K562 (cell line): ENCODE measurements around the gene TINAGL1. TPM values are rescaled to one million over a fixed set of nuclear protein-coding genes. Genes with fewer than 3 reads are reported as not detected.

Experiments
- ATAC-seq: fragments of 200-7000 bp; cut with Tn5 transposase; 3 replicates; pipeline ENCODE4 v1.9.1; 2020; ENCODE audit warnings: moderate library complexity
- BruUV-seq: library from RNA; stranded (reverse); fragments of 400-500 nt; replicated peaks from 2 replicates; lab custom pipeline; 2021; lab: Mats Ljungman, UMichigan
- CTCF ChIA-PET: fragments of 300-600 bp; formaldehyde crosslinking; extraction: SDS; loops from one replicate; lab custom pipeline; 2021; ENCODE audit warnings: low intra/inter-chr PET ratio; lab: Yijun Ruan, JAX
- POLR2A ChIA-PET: fragments of 300-600, 350-650 bp; sonication (Branson Sonifier 250); formaldehyde crosslinking; extraction: SDS; loops from one replicate; lab custom pipeline; 2021; ENCODE audit warnings: antibody characterized with exemption, inconsistent platforms; lab: Yijun Ruan, JAX
- DNase-seq, 4 experiments: peaks; one replicate each; pipeline versions ENCODE4 v3.0.0 to v3.0.0-alpha.2; 2011 to 2018; ENCODE audit warnings: low spot score in 3 of 4, mixed read lengths in 3 of 4; ENCODE audit errors: extremely low read depth in 1 of 4
- FAIRE-seq: peaks from 2 replicates; lab custom pipeline; 2011; peaks lifted over from hg19 to GRCh38; lab: Jason Lieb, UNC
- H2AFZ ChIP-seq: 2 replicates; pipeline ENCODE4 v1.6.0; 2011; ENCODE audit warnings: low read depth, low read length, control low read depth, inconsistent platforms
- H3K27ac ChIP-seq: fragments of 200-600 bp; 3 replicates; pipeline ENCODE4 v1.8.0; 2011; ENCODE audit warnings: low read depth, mild to moderate bottlenecking, control low read depth, inconsistent platforms, low read length, moderate library complexity, mixed read lengths; ENCODE audit errors: extremely low read depth
- H3K27me3 ChIP-seq, 2 experiments: fragments of 300-600 bp in 1 of 2; 2 replicates in 1 of 2; 3 replicates in 1 of 2; pipeline versions ENCODE4 v1.6.0 to v1.8.0; 2011; ENCODE audit warnings: inconsistent platforms in 2 of 2, low read length in 2 of 2, mild to moderate bottlenecking in 1 of 2, mixed read lengths in 1 of 2, moderate library complexity in 1 of 2; ENCODE audit not compliant: control insufficient read depth in 2 of 2, insufficient read depth in 2 of 2
- H3K36me3 ChIP-seq: fragments of 300-600 bp; 3 replicates; pipeline ENCODE4 v1.8.0; 2011; ENCODE audit warnings: mild to moderate bottlenecking, low read length, inconsistent platforms; ENCODE audit not compliant: control insufficient read depth, insufficient read depth
- H3K4me1 ChIP-seq, 2 experiments: fragments of 200-600 bp in 1 of 2; replicated peaks in 1 of 2; 2 replicates in 1 of 2; 3 replicates in 1 of 2; pipeline versions ENCODE4 v1.5.1 to v1.8.0; 2011; ENCODE audit warnings: inconsistent platforms in 2 of 2, low read length in 2 of 2, mild to moderate bottlenecking in 1 of 2, mixed read lengths in 1 of 2, moderate library complexity in 1 of 2; ENCODE audit not compliant: control insufficient read depth in 2 of 2, insufficient read depth in 2 of 2
- H3K4me2 ChIP-seq: 2 replicates; pipeline ENCODE4 v1.6.1; 2011; ENCODE audit warnings: low read length, control low read depth, inconsistent platforms, mixed read lengths; ENCODE audit not compliant: insufficient read depth
- H3K4me3 ChIP-seq: fragments of 200-600 bp; sonication (generic), shearing (Covaris generic); 2 replicates; pipeline ENCODE4 v1.5.1; 2016; ENCODE audit warnings: control low read depth, inconsistent platforms
- H3K79me2 ChIP-seq: fragments of 200-600 bp; 3 replicates; pipeline ENCODE4 v1.8.0; 2011; ENCODE audit warnings: low read length, inconsistent platforms; ENCODE audit not compliant: control insufficient read depth, insufficient read depth
- H3K9ac ChIP-seq, 2 experiments: 2 replicates each; pipeline versions ENCODE4 v1.6.0 to v1.6.1; 2011; ENCODE audit warnings: low read depth in 2 of 2, low read length in 2 of 2, control low read depth in 1 of 2, inconsistent platforms in 1 of 2, mild to moderate bottlenecking in 1 of 2, mixed read lengths in 1 of 2; ENCODE audit not compliant: insufficient read depth in 1 of 2
- H3K9me1 ChIP-seq: one replicate; pipeline ENCODE4 v1.6.0; 2011; ENCODE audit warnings: inconsistent platforms, mild to moderate bottlenecking, low read length, moderate library complexity; ENCODE audit not compliant: control insufficient read depth, insufficient read depth
- H3K9me3 ChIP-seq: replicated peaks from 2 replicates; pipeline ENCODE4 v1.5.1; 2011; ENCODE audit warnings: low read depth, low read length, inconsistent platforms; ENCODE audit not compliant: control insufficient read depth, insufficient read depth
- H4K20me1 ChIP-seq: replicated peaks from 2 replicates; pipeline ENCODE4 v1.6.1; 2011; ENCODE audit warnings: low read length, inconsistent platforms, mixed read lengths; ENCODE audit not compliant: control insufficient read depth, insufficient read depth
- BCOR ChIP-seq: fragments of 450-650 bp; IDR thresholded peaks from 2 replicates; pipeline ENCODE4 v1.6.1; 2016
- C11orf30 ChIP-seq: fragments of 450-650 bp; IDR thresholded peaks from 2 replicates; pipeline ENCODE4 v1.6.1; 2016; ENCODE audit warnings: low read depth, mild to moderate bottlenecking
- CBX2 ChIP-seq: fragments of 200-600 bp; sonication (generic); IDR thresholded peaks from one replicate; pipeline ENCODE4 v1.6.1; 2012; ENCODE audit warnings: mild to moderate bottlenecking, low read length, inconsistent platforms; ENCODE audit not compliant: insufficient read depth, poor library complexity, severe bottlenecking
- DPF2 ChIP-seq: fragments of 450-650 bp; IDR thresholded peaks from 2 replicates; pipeline ENCODE4 v1.6.1; 2016
- FOSL1 ChIP-seq: fragments of 200-800 bp; sonication (Bioruptor generic); conservative IDR thresholded peaks from 2 replicates; pipeline ENCODE4 v1.6.1; 2016; ENCODE audit warnings: missing genetic modification characterization, missing compliant biosample characterization
- JUND ChIP-seq, 2 experiments: IDR thresholded peaks; 2 replicates in 1 of 2; 3 replicates in 1 of 2; pipeline ENCODE4 v1.6.1; 2011; ENCODE audit warnings: borderline replicate concordance in 2 of 2, low read depth in 2 of 2, low read length in 2 of 2, improper control_type of control experiment in 1 of 2, missing biosample characterization in 1 of 2, missing genetic modification characterization in 1 of 2, missing genetic modification reagents in 1 of 2
- KDM1A ChIP-seq, 2 experiments: fragments of 450-650 bp; IDR thresholded peaks; 2 replicates each; pipeline ENCODE4 v1.6.1; 2016; ENCODE audit warnings: mild to moderate bottlenecking in 2 of 2
- MAFF ChIP-seq: IDR thresholded peaks from 2 replicates; pipeline ENCODE4 v1.6.1; 2012; ENCODE audit warnings: low read length, improper control_type of control experiment
- MAFG ChIP-seq: fragments of 450-650 bp; conservative IDR thresholded peaks from 2 replicates; pipeline ENCODE4 v1.6.1; 2016; ENCODE audit warnings: missing genetic modification characterization, missing compliant biosample characterization
- MNT ChIP-seq, 2 experiments: fragments of 450-650 bp; conservative IDR thresholded peaks; 2 replicates each; pipeline ENCODE4 v1.6.1; 2017; ENCODE audit warnings: mild to moderate bottlenecking in 2 of 2, moderate library complexity in 2 of 2
- NFE2 ChIP-seq: IDR thresholded peaks from 2 replicates; pipeline ENCODE4 v1.6.1; 2014; ENCODE audit warnings: antibody characterized with exemption, low read depth
- PTBP1 ChIP-seq: fragments of 200-400 bp; formaldehyde crosslinking; IDR thresholded peaks from 2 replicates; pipeline ENCODE4 v1.6.1; 2017; ENCODE audit warnings: low read depth, low read length
- RBM25 ChIP-seq: fragments of 200-400 bp; formaldehyde crosslinking; IDR thresholded peaks from 2 replicates; pipeline ENCODE4 v1.6.1; 2018; ENCODE audit warnings: low read length, low read depth, moderate library complexity; ENCODE audit not compliant: severe bottlenecking
- USF1 ChIP-seq: sonication (generic); formaldehyde crosslinking; IDR thresholded peaks from 2 replicates; pipeline ENCODE4 v1.9.0; 2022; ENCODE audit warnings: mild to moderate bottlenecking, missing genetic modification reagents
- ZFP36 ChIP-seq: fragments of 150-350 bp; IDR thresholded peaks from 2 replicates; pipeline ENCODE4 v1.6.1; 2018; ENCODE audit warnings: low read length, low read depth; ENCODE audit not compliant: partially characterized antibody
- ZNF316 ChIP-seq: fragments of 450-650 bp; IDR thresholded peaks from 2 replicates; pipeline ENCODE4 v1.6.1; 2016
- WGBS: fragments of 100-300 bp; shearing (Covaris generic); methylation state at CpG from one replicate; pipeline ENCODE4 v1.1.6; 2016; ENCODE audit warnings: low coverage, mixed read lengths; ENCODE audit not compliant: insufficient coverage; ENCODE audit errors: missing lambda C conversion rate; 5-methylcytosine and 5-hydroxymethylcytosine counted together
- in situ Hi-C: fragments of 300-500 bp; cut with MboI; formaldehyde crosslinking; loops from 4 replicates; pipeline ENCODE4 v1.15.0; 2018; ENCODE audit warnings: inconsistent platforms, mixed read lengths
- intact Hi-C: fragments of 100-400 bp; cut with micrococcal nuclease; formaldehyde crosslinking; loops from 2 replicates; pipeline ENCODE4 v1.14.2; 2022
- polyA plus RNA-seq, 8 experiments: library from polyadenylated mRNA; depleted of rRNA in 4 of 8; stranded (reverse) in 5 of 8; unstranded in 3 of 8; fragments of >200 nt; fragmentation: Nextera tagmentation in 2 of 8; fragmentation: Illumina TruSeq in 1 of 8; extraction: Ambion mirVana in 2 of 8; extraction: Trizol in 1 of 8; gene quantifications; 2 replicates each; pipeline versions ENCODE4 v1.2.1 to v1.2.3, GENCODE V29; 2011 to 2014; ENCODE audit warnings: inconsistent platforms in 1 of 8, missing spikeins in 1 of 8
- total RNA-seq, 7 experiments: library from RNA; depleted of rRNA in 6 of 7; stranded (reverse); fragments of >200 nt in 6 of 7; fragmentation: Illumina TruSeq in 2 of 7; extraction: Trizol in 2 of 7; gene quantifications; 2 replicates each; pipeline versions ENCODE4 v1.2.1 to v1.2.3, GENCODE V29; 2011 to 2021; ENCODE audit warnings: low replicate concordance in 1 of 7

The TINAGL1 gene
- total and polyA plus RNA-seq, 9 of the 15 experiments (the other 6 are each of a cell fraction or from before 2014, with no cell fraction given) = 0.04 to 1.2 (median 0.07) TPM; not detected in 4

- peaks cover 22 to 41% of the 10 kb centered on the region in 2 experiments for H3K4me1 ChIP-seq
- POLR2A ChIA-PET = interaction anchor here (0.6 to 0.7 kb wide), 4 partner anchors 75 to 396 kb away, joined by 3 to 5 read pairs (median 4); no protein-coding TSS in a partner anchor
- TF ChIP-seq MNT (conservative IDR thresholded peaks at IDR 0.05) = no peak
- 0 out of 2 replicates have a peak, but pooled peaks have one; percentile 39 for TF ChIP-seq PTBP1
- TF ChIP-seq MAFF = peak; percentile 55; the same call in 1 of the 2 replicates
- peak; percentile 81 for TF ChIP-seq RBM25
- TF ChIP-seq USF1 (CRISPR knock-in tag) = no peak
- TF ChIP-seq NFE2 = peak; percentile 85
- TF ChIP-seq MAFG (tag) = peak; percentile 54
- peak; percentile 82; the same call in 1 of the 2 replicates for TF ChIP-seq BCOR
- peak; percentile 57 to 62 for TF ChIP-seq KDM1A (IDR thresholded peaks at IDR 0.05)
- peak; percentile 66 for TF ChIP-seq FOSL1
- TF ChIP-seq JUND (IDR thresholded peaks at IDR 0.05; ENCODE audit: borderline replicate concordance, low read depth, low read length) = peak; percentile 65
- TF ChIP-seq JUND (tag; IDR thresholded peaks at IDR 0.05; ENCODE audit: borderline replicate concordance, low read depth, low read length) = peak; percentile 63; the same call in 1 of the 3 replicates
- TF ChIP-seq ZNF316 = peak; percentile 61
- TF ChIP-seq CBX2 = no peak
- TF ChIP-seq ZFP36 = peak; percentile 87
- peak; percentile 71 for TF ChIP-seq C11orf30
- TF ChIP-seq DPF2 = peak; percentile 38; the same call in 1 of the 2 replicates
- TF ChIP-seq, all 486 proteins: peak for 13
- in situ Hi-C loops (no loop called here), intact Hi-C loops (no loop called here)
- CTCF ChIA-PET = no interaction called here
- BruUV-seq = no TSS peak
- ATAC-seq = no peak
- H3K79me2 ChIP-seq = no peaks in the 10 kb centered on the region
- H2AFZ ChIP-seq = no peak overlapping the region
- peaks cover 21 to 60% of the 10 kb centered on the region in 2 experiments; a peak in 4 of 5 replicates for H3K27me3 ChIP-seq
- WGBS = 4% methylated on average over 6 of the region's 6 CpGs
- peaks cover 3% of the 10 kb centered on the region for H3K9me1 ChIP-seq
- H3K36me3 ChIP-seq = no peaks in the 10 kb centered on the region
- peaks cover 35% of the 10 kb centered on the region for H4K20me1 ChIP-seq
- H3K9me3 ChIP-seq = no peaks in the 10 kb centered on the region
- H3K9ac ChIP-seq = peak overlapping the region in 1 of 2 experiments; percentile 55; a peak in 2 of 4 replicates
- no peak for FAIRE-seq
- H3K4me3 ChIP-seq = no peak overlapping the region
- H3K4me2 ChIP-seq = no peak overlapping the region
- DNase-seq = peak in 2 of 4 experiments; percentile 25 to 35
- H3K27ac ChIP-seq = no peak overlapping the region
Observed at GRCh38 chr1:31577515-31578192, 1.3 kb downstream of the TINAGL1 start.
